Panc1 (cell line): ENCODE measurements around the gene SND1. TPM values are rescaled to one million over a fixed set of nuclear protein-coding genes. Genes with fewer than 3 reads are reported as not detected.

Experiments used
- ATAC-seq: fragments of 200-7000 bp; cut with Tn5 transposase; 2 replicates; pipeline ENCODE4 v1.9.1; 2020; ENCODE audit warnings: mild to moderate bottlenecking, moderate library complexity
- BruUV-seq: library from RNA; stranded (reverse); fragments of 400-500 nt; replicated peaks from 2 replicates; lab custom pipeline; 2021; lab: Mats Ljungman, UMichigan
- CTCF ChIA-PET: fragments of 300-600 bp; sonication (Branson Sonifier 250); formaldehyde crosslinking; loops from one replicate; lab custom pipeline; 2022; ENCODE audit warnings: antibody characterized with exemption; lab: Charles Lee
- POLR2A ChIA-PET: fragments of 300-600 bp; sonication (Branson Sonifier 250); formaldehyde crosslinking; loops from one replicate; lab custom pipeline; 2022; ENCODE audit warnings: antibody characterized with exemption; lab: Charles Lee
- DNase-seq: peaks from one replicate; pipeline ENCODE4 v3.0.0-alpha.2; 2010; ENCODE audit warnings: low read depth, low spot score
- H3K27ac ChIP-seq: 2 replicates; pipeline ENCODE4 v1.5.1; 2011; ENCODE audit warnings: mild to moderate bottlenecking, low read length, inconsistent platforms
- H3K27me3 ChIP-seq: fragments of 200-500 bp; sonication (Bioruptor generic); 2 replicates; pipeline ENCODE4 v1.6.0; 2014; ENCODE audit warnings: low read length, inconsistent platforms; ENCODE audit not compliant: control insufficient read depth, insufficient read depth
- H3K36me3 ChIP-seq: fragments of 200-500 bp; sonication (Bioruptor generic); 2 replicates; pipeline ENCODE4 v1.5.1; 2014; ENCODE audit warnings: inconsistent platforms, mild to moderate bottlenecking, low read length, moderate library complexity; ENCODE audit not compliant: control insufficient read depth, insufficient read depth
- H3K4me1 ChIP-seq: 2 replicates; pipeline ENCODE4 v1.5.1; 2011; ENCODE audit warnings: inconsistent platforms, mild to moderate bottlenecking, low read length, moderate library complexity; ENCODE audit not compliant: control insufficient read depth, insufficient read depth
- H3K4me3 ChIP-seq, 2 experiments: 2 replicates each; pipeline ENCODE4 v1.5.1; 2011 to 2012; ENCODE audit warnings: low read depth in 2 of 2, low read length in 2 of 2, mild to moderate bottlenecking in 2 of 2, inconsistent platforms in 1 of 2, moderate library complexity in 1 of 2
- H3K9me3 ChIP-seq: fragments of 200-500 bp; sonication (Bioruptor generic); 2 replicates; pipeline ENCODE4 v1.5.1; 2014; ENCODE audit warnings: low read depth, mild to moderate bottlenecking, inconsistent platforms, low read length, moderate library complexity; ENCODE audit not compliant: control insufficient read depth, insufficient read depth
- POLR2AphosphoS5 ChIP-seq: IDR thresholded peaks from 2 replicates; pipeline ENCODE4 v1.6.1; 2012; ENCODE audit warnings: mild to moderate bottlenecking, low read depth, low read length, moderate library complexity
- SIN3A ChIP-seq: IDR thresholded peaks from 2 replicates; pipeline ENCODE4 v1.6.1; 2012; ENCODE audit warnings: low read depth, mild to moderate bottlenecking, low read length, moderate library complexity, borderline replicate concordance; ENCODE audit not compliant: insufficient read depth
- TCF7L2 ChIP-seq: IDR thresholded peaks from 2 replicates; pipeline ENCODE4 v1.6.1; 2011; ENCODE audit warnings: mild to moderate bottlenecking, low read depth, low read length, inconsistent platforms
- in situ Hi-C: cut with HindIII; loops from 2 replicates; pipeline ENCODE4 v1.10.0; 2016; ENCODE audit warnings: low sequenced_read_pairs, low pct_unique_long_range_greater_than_20kb
- intact Hi-C: fragments of 100-400 bp; cut with micrococcal nuclease; formaldehyde crosslinking; loops from one replicate; pipeline ENCODE4 v1.10.0; 2022; ENCODE audit not compliant: unreplicated experiment
- total RNA-seq: library from RNA; stranded (reverse); gene quantifications from one replicate; pipeline ENCODE4 v1.2.1, GENCODE V29; 2021; ENCODE audit not compliant: unreplicated experiment
- TF ChIP-seq, protein P1 (sequence below), 2 experiments: IDR thresholded peaks; 2 replicates each; pipeline ENCODE4 v1.6.1; 2011 to 2012; ENCODE audit warnings: low read depth in 2 of 2, control low read depth in 1 of 2, low read length in 1 of 2, mild to moderate bottlenecking in 1 of 2, moderate library complexity in 1 of 2; ENCODE audit not compliant: insufficient read depth in 1 of 2
- TF ChIP-seq, protein P2 (sequence below): fragments of 450-650 bp; IDR thresholded peaks from 2 replicates; pipeline ENCODE4 v1.5.1; 2017; ENCODE audit warnings: mild to moderate bottlenecking

The SND1 gene
- total RNA-seq, 1 experiment from 2014 or later, result 176 TPM

DNA sequence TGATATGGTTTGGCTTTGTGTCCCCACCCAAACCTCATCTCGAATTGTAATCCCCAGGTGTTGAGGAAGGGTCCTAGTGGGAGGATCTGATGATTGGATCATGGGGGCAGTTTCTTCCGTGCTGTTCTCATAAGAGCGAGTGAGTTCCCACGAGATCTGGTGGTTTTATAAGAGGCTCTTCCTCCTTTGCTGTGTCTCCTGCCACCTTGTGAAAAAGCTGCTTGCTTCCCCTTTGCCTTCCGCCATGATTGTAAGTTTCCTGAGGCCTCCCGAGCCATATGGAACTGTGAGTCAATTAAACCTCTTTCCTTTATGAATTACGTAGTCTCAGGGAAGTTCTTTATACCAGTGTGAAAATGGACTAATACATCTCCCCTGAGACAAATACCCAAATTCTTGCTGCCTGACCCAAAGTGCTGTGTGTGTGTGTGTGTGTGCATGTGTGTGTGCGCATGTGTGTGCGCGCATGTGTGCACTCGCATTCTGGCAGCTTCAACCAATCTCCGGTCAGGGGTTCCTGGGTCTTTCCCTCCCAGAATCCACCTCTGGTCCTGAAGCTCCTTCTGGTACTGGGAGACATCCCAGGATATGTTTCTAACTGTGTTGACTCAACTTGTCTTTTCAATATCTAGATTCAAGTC lies 477.4 kb downstream of the SND1 start:
- Histone ChIP-seq H3K27me3 (peaks cover 45% of the 10 kb centered on the region), H3K4me3 (no peak overlapping the region), H3K4me1 (no peaks in the 10 kb centered on the region), H3K27ac (no peak overlapping the region), H3K36me3 (no peaks in the 10 kb centered on the region), H3K9me3 (no peaks in the 10 kb centered on the region)
- intact Hi-C loops, result no loop called here
- CTCF ChIA-PET, result no interaction called here
- DNase-seq (no peak), ATAC-seq (no peak)
- BruUV-seq, result no TSS peak
- POLR2A ChIA-PET, result interaction anchor here (0.7 kb wide), 1 partner anchor 189 kb away, joined by 7 read pairs; no protein-coding TSS in a partner anchor
- TF ChIP-seq SIN3A (no peak), POLR2AphosphoS5 (no peak), TCF7L2 (no peak)
- TF ChIP-seq, protein P1, sequence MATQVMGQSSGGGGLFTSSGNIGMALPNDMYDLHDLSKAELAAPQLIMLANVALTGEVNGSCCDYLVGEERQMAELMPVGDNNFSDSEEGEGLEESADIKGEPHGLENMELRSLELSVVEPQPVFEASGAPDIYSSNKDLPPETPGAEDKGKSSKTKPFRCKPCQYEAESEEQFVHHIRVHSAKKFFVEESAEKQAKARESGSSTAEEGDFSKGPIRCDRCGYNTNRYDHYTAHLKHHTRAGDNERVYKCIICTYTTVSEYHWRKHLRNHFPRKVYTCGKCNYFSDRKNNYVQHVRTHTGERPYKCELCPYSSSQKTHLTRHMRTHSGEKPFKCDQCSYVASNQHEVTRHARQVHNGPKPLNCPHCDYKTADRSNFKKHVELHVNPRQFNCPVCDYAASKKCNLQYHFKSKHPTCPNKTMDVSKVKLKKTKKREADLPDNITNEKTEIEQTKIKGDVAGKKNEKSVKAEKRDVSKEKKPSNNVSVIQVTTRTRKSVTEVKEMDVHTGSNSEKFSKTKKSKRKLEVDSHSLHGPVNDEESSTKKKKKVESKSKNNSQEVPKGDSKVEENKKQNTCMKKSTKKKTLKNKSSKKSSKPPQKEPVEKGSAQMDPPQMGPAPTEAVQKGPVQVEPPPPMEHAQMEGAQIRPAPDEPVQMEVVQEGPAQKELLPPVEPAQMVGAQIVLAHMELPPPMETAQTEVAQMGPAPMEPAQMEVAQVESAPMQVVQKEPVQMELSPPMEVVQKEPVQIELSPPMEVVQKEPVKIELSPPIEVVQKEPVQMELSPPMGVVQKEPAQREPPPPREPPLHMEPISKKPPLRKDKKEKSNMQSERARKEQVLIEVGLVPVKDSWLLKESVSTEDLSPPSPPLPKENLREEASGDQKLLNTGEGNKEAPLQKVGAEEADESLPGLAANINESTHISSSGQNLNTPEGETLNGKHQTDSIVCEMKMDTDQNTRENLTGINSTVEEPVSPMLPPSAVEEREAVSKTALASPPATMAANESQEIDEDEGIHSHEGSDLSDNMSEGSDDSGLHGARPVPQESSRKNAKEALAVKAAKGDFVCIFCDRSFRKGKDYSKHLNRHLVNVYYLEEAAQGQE (IDR thresholded peaks at IDR 0.05; ENCODE audit: insufficient read depth in 1 of 2, low read depth in 2 of 2, low read length in 1 of 2), result no peak
- TF ChIP-seq, protein P2, sequence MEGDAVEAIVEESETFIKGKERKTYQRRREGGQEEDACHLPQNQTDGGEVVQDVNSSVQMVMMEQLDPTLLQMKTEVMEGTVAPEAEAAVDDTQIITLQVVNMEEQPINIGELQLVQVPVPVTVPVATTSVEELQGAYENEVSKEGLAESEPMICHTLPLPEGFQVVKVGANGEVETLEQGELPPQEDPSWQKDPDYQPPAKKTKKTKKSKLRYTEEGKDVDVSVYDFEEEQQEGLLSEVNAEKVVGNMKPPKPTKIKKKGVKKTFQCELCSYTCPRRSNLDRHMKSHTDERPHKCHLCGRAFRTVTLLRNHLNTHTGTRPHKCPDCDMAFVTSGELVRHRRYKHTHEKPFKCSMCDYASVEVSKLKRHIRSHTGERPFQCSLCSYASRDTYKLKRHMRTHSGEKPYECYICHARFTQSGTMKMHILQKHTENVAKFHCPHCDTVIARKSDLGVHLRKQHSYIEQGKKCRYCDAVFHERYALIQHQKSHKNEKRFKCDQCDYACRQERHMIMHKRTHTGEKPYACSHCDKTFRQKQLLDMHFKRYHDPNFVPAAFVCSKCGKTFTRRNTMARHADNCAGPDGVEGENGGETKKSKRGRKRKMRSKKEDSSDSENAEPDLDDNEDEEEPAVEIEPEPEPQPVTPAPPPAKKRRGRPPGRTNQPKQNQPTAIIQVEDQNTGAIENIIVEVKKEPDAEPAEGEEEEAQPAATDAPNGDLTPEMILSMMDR, result no peak
- in situ Hi-C loops, result no loop called here

DNA sequence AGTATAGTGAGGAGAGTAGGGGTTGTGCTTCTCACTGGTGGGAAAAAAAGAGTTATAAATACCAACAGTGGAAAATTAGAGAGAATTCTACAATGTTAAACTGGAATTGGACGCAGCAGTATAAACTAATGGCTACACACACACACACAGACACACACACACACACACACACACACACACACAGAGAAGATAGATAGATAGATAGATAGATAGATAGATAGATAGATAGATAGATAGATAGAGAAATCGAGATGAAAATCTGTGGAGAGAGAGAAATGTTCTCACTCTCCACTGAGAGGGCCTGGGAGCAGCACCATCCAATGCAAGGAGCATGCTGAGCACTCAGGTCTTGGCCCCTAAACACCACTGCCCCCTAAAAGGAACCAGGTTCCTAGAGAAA lies 479.1 kb downstream of the SND1 start:
- no peak for TF ChIP-seq SIN3A
- TF ChIP-seq, protein P2, result no peak
- no peak for TF ChIP-seq POLR2AphosphoS5
- TF ChIP-seq TCF7L2, result no peak
- TF ChIP-seq, protein P1 (IDR thresholded peaks at IDR 0.05; ENCODE audit: insufficient read depth in 1 of 2, low read depth in 2 of 2, low read length in 1 of 2), result no peak
- no peak overlapping the region for H3K4me3 ChIP-seq
- BruUV-seq, result no TSS peak
- intact Hi-C loops, result no loop called here
- ChIA-PET POLR2A (no interaction called here), CTCF (no interaction called here)
- H3K36me3 ChIP-seq, result no peaks in the 10 kb centered on the region
- ATAC-seq (no peak), DNase-seq (no peak)
- H3K27ac ChIP-seq, result no peak overlapping the region
- H3K27me3 ChIP-seq, result peaks cover 33% of the 10 kb centered on the region
- in situ Hi-C loops, result no loop called here
- peaks cover 3% of the 10 kb centered on the region for H3K4me1 ChIP-seq
- no peaks in the 10 kb centered on the region for H3K9me3 ChIP-seq
